GM19023 (cell line): Measurements from ENCODE around the gene PHF24.
"Not testable (repeated sequence)": the region's sequence is repeated elsewhere in the genome, so short reads cannot be mapped to it uniquely, and the experiment has no call there.

Experiments used
- ATAC-seq: cut with Tn5 transposase; IDR thresholded peaks from one replicate; pipeline ENCODE4 v1.9.1; 2021; ENCODE audit warnings: mild to moderate bottlenecking, moderate library complexity; ENCODE audit not compliant: unreplicated experiment

PHF24 gene

DNA sequence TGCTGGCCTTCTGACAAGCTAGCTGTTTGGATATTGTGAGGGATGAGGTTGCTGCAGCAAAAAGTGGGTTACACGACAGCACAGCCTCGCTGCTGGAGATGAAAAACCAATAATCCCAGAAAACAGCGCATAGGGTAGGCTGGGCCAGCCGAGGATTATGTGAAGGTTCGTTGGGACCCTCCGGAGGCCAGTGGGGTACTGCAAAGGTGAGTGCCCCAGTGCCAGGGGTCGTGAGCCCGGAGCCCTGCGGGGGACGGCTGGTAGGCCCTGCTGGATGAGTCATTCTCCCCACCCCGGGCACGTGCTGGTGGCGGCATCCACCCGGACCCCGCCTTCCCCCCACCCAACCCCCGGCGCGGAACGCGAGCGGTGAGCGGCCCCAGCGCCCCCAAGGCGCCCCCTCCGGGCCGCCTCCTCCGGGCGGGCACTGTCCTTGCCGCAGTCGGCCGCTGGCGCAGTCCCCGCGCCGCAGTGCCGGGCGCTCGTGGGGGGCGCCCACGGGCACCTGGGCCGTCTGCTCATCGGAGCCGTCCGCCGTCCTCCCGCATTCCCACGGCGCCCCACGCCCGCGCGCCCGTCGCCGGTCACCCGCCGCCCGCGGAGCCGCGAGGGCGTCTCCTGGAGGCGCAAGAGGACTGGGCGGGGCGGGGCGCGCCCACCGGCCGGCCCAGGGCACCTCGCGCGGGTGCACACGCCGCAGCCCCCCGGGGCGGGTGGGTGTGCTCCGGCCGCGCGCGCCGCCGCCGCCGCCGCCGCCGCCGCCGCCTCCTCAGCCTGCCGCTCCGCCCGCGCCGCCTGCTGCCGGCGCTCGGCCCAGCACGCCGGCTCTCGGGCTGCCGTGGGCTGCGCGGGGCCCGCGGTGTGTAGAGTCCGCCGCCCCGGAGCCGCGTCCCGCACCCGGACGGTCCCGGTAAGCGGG is at the start of gene PHF24:
Gene PHF24, plus strand, starts transcription at position 794 of the 919 bp plus-strand sequence. CDS start 13,014 bp downstream, outside the sequence.
- ATAC-seq = no peak

DNA sequence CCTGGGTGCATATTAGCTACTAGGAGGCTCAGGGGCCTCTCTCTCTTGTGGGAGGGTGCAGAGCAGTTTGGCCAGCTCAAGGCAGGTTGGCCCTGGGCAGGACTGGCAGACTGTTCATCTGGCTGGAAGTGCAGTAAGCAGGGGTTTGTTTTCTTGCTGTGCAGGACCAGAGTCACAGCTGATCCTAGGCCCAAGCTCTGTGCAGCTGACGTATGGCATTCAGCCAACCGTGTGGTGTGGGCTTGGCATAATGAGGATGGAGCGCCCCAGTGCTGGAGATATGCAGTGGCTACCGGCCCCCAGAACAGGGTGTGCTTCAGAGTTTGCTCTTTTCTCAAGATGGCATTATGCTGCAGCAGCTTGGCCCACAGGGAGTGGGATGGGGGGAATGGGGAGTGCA is 31.0 kb upstream of the PHF24 start:
- no peak for ATAC-seq

DNA sequence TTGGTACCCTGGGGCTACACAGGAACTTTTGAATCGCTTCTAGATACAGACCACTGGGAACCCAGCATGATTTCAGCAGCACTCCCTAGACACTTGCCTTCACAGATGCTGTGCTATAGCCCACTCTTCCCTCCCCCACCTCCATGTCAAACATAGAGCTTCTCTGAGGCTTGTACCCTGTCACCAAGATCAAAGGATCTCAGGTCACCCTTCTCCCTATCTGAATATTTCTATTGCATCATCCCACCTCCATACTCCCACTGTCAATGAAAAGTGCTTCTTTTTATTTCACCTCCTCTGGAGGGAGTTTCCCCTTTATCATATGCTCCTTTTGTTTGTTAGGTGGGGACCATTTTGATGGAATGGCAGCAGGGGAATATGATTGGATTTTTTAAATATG is 29.2 kb upstream of the PHF24 start:
- ATAC-seq = no peak

DNA sequence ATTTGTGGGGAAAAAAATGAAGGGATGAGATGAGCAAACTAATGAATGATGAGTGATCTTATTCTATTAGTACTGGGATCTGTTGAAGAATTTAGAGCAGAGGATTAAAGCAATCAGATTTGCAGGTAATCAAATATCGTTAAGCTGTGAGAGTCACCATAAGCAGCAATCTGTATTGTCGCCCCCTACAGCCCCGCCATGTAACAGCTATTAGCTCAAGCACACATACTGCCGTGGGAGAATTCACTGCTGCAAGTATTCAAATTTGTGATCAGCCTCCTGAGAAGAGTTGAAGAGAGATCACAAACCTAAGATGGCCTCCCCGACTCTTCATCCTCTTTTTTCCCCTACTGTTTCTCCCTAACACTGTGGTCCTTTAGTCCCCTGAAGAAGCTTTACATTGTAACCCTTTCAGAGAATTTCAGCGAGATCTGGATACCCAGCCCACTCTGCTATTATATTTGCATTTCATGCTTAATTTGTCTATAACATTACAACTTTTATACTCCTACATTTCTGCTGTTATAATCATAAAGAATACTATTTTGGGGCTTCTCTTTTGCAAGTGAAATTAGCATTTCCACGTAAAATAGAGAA is 28.5 kb upstream of the PHF24 start:
- ATAC-seq = no peak

DNA sequence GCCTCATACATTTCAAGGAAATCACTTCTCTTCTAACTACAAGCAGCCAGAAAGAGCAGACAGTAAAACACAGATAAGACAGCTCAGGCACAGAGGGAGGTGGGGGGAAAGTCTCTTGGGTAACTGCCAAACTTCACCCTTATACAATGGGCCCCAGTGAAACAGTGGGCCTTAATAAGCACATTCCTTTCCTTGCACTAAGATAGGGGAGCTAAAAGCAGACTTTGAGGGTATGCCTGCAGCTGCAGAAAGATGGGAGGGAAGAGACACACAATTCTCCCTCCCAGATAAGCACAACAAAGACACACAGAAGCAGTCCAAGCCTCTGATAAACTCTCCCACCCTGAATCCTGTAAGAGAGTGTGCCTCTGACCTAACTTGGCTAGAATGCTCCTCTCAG is 18.1 kb upstream of the PHF24 start:
- not testable (repeated sequence) for ATAC-seq

DNA sequence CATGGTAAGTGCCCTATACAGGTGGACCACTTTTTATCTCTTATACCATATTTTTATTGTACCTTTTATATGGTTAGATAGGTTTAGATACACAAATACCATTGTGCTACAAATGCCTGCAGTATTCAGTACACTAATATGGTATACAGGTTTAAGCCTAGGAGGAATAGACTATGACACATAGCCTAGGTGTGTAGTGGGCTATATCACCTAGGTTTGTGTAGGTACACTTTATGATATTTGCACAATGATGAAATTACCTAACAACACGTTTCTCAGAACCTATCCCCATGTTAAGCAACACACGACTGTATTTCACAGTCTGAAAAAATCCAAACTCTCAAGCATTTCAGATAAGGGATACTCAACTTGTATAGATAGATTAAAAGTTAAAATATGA is 9.6 kb upstream of the PHF24 start:
- no peak for ATAC-seq

DNA sequence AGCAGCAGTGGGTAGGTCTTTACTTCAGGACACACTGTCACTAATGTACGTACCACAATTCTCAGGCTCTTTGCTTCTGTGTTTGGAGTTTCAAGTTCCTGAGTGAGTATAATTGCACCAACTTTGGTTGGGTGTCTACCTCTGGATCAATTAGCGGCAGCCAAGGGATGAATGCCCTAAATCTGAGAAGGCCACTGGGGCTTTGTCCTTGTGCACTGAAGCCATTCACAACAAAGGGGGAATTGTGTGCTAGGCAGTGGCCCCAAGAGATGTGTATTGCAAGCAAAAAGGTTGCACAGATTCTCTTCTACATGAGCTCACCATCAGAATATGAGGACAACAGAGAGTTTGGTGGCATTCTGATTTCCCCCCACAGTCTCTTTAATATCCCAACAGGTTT is 3.9 kb upstream of the PHF24 start:
- no peak for ATAC-seq

DNA sequence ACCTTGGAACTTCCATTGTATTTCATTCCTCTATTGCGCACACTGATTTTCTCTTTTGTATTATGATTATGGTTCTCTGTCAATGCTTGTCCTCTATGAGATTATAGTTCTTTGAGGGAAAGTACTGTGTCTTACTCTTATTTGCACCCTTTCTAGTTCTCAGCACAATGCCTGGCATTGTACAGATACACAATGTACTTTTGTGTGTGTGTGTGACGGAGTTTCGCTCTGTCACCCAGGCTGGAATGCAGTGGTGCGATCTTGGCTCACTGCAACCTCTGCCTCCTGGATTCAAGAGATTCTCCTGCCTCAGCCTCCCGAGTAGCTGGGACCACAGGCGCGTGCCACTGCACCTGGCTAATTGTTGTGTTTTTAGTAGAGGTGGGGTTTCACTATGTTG is 2.0 kb upstream of the PHF24 start:
- not testable (repeated sequence) for ATAC-seq

DNA sequence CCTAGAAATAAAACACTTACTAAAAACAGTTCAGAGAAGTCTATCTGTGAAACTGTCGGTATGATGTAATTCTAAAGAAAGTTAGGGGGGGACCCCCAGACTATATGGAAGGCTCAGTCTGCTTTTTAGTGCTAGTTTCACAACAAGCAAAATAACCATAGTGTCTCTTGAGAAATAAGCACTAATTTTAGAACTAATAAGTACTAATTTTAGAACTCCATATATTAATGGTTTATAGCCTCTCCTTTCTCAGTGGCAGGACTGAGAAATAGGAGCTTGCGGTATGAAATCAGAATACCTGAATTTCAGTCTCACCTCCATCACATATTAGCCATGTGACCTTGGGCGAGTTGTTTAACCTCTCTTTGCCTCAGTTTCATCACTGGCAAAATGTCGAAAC is 1.4 kb upstream of the PHF24 start:
- ATAC-seq = no peak

DNA sequence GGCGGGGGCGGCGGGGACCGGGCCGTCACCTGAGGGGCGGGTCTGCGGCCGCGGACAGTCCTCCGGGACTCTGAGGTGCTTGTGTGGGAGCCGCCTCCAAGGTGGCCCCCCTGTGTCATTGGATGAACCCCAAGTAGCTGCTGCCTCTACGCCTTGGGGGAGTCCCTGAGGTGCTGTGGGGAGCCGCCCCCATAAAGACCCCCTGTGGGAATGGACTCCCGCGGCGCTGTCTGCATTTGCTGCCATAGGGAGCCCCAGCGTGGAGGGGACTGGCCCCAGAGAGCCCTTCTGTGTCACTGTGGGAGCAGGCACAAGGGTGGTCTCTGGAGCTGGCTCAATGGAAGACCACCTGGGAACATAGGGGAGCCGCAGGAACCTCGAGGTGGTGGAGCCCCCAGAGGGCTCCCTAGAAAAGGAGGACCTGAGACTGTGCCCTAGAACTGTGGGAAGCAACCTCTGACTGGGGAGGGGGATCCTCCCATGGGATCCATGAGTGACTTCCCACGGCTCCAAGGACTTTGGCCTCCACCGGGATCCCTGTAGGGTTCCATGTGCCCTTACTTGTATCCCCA is 412 bp downstream of the PHF24 start:
- ATAC-seq = no peak

DNA sequence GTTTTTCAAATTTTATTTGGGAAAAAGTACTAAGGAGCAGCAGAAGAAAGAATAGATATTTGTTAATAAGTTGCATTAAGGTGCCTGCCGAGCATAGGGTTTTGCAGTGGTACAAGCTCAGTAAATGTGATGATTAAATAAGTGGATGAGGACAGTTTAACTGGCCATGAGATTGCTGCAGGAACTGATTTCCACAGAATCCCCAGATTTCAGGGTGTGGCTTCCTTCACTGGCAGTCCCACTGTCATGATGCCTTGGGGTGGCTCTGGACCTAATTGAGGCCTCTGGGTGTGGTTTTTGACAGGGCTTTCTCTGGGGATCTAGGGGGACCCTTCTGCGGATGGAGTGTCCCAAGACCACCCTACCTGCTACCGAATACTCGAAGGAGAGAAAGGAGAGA is 1.4 kb downstream of the PHF24 start:
- ATAC-seq = no peak

DNA sequence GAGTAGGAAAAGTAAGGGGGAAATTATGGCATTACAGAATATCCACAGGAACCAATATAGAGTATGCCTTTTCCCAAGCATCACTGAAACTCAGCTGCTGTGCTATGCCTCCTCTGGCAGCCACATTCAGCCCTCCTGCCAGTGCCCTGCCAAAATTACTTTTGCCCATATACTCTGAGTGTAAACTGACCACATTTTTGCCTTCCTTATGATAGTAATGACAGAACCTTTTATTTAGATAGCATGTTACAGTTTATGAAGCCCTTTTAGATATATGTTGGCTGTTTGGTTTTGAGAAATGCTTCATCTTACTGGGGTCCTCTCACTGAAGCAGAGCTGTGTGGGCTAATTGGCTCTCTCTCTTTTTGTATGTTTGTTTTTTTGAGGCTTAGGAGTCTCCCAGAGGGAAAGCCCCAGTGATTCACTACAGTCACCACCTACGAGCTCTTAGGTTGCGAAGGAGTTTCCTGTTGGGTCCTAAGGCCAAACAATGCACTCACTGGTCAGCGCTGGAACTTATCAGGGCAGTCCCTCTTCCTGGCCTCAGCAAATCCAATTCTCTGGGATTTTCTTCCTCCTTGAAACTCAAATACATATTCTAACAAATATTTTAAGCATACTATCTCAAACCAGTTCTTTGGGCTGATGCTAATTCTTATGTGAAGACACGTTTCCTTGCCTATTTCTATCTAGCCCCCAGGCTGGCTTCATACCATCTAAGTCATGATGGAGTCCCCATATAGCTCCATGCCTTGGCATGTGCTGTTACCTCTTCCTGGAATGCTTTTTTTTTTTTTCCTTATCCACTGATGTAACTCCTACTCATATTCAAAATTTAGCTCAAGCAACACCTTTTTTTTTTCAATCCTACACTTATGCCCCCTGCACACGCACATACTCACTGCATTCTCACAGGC is 3.7 kb downstream of the PHF24 start:
- ATAC-seq = no peak

DNA sequence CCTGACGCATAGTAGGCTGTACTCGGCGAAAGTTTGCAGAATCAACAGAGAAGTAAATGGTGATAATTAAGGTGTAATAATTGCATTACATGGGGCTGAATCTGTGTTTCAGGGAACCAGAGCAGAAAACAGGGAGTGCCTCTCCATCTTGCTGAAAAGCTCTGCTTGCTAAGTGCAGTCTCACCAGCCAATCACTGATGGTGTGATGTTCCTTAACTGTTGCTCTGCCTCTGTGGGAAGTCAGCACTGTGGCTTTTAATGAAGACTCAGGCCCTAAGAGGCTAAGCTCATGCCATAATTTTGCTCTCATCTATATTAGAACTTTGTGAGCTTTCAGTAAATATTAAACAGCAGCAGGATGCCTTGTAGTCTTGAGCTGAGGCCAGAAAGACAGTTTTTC is 4.5 kb downstream of the PHF24 start:
- ATAC-seq = no peak

DNA sequence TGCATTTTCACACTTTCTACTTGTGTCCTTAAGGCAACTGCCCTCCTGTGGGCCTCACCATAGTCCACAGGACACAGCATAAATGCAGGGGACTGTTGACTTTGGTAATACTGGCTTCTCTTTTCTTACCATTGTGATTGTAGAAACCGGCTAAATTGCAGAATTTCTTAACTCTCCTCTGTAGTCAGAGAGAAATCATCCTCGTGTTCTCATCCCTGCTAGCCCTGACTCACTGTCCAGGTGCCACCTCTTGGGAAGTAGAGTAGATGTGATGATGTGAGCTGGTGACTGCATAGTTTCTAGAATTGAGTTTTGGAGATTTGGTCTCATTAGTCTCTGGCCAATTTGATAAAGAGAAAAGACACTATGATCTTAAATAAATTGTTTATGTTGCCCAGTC is 5.5 kb downstream of the PHF24 start:
- no peak for ATAC-seq

DNA sequence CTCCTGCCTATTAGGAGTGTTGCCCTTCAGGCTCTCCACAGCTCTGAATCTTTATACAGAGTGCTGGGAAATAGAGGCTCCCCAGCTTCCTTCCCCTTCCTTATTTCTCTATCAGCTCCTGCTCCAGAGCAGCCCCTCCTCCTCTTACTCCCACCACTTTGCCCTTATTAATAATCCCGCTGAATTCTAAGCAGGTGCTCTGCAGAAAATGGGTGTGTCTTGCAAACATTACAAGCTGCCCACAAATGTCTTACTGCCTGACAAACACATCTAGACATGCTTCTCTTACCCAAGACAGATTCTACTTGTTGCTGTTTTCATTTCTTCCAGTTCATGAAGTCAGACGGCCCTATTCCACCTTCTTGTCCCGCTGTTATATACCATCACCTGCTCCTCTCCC is 6.4 kb downstream of the PHF24 start:
- no peak for ATAC-seq

DNA sequence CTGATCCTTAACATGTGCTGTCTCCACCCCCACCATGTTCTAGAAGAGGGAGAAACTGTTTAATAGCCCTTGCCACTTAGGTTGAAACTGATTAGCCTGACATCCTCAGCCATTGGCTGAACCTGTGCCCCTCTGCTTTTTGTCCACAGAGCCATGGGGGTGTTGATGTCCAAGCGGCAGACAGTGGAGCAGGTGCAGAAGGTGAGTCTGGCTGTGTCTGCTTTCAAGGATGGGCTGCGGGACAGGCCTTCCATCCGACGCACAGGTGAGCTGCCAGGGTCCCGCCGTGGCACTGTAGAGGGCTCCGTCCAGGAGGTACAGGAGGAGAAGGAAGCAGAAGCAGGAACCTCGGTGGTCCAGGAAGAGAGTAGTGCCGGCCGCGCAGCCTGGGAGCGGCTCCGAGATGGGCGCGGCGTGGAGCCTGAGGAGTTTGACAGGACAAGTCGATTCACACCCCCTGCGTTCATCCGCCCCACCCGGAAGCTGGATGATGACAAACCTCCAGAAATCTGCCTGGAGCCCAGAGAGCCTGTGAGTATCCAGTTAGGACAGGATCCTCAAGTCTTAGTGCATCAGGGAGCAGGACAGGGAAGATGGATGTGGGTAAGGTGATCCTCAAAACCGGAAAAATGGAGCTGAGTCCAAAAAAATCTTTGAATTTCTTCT is 13.2 kb downstream of the PHF24 start:
- ATAC-seq = no peak

DNA sequence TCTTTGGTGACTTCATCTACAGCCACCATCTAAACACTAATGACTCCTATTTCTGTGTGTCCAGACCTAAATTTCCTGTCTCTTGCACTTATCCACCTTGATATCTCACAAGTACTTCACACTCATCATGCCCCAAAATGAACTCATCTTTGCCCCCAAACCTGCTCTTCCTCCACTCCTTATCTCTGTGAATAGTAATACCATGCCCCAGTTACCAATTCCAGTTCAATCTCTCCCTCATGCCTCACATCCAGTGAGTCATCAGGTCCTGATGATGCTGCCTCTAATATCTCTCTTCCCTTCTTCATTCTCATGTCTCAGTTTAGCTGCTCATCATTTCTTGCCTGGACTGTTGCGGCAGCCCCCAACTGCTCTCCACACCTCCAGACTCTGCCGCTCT is 16.6 kb downstream of the PHF24 start:
- ATAC-seq = no peak

DNA sequence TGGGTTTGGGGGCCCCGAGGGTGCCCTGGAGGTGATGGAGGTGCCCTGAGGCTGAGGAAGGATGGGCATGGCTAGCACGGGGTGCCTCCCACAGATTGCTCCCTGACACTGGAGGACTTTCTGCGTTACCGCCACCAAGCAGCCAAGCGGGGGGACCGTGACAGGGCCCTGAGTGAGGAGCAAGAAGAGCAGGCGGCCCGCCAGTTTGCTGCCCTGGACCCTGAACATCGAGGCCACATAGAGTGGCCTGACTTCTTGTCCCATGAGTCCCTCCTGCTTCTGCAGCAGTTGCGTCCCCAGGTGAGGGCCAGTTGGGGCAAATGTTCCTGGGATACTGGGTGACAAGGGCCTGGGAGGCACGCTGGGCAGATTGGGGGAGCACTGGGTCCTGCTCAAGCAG is 18.4 kb downstream of the PHF24 start:
- ATAC-seq = no peak

DNA sequence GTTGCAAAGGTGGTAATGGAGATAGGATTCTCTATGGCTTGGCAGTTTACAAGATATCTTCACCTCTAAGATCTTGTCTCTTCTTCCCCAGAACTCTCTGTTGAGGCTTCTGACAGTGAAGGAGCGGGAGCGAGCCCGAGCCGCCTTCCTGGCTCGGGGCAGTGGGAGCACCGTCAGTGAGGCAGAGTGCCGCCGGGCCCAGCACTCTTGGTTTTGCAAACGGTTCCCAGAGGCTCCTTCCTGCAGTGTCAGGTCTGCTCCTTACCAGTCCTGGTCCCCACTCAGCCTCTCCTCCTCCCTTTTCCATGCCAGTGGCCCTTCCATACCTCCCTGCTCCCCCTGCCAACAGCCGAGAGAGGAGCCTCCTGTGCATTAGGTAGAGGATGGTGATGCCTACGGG is 18.9 kb downstream of the PHF24 start:
- no peak for ATAC-seq

DNA sequence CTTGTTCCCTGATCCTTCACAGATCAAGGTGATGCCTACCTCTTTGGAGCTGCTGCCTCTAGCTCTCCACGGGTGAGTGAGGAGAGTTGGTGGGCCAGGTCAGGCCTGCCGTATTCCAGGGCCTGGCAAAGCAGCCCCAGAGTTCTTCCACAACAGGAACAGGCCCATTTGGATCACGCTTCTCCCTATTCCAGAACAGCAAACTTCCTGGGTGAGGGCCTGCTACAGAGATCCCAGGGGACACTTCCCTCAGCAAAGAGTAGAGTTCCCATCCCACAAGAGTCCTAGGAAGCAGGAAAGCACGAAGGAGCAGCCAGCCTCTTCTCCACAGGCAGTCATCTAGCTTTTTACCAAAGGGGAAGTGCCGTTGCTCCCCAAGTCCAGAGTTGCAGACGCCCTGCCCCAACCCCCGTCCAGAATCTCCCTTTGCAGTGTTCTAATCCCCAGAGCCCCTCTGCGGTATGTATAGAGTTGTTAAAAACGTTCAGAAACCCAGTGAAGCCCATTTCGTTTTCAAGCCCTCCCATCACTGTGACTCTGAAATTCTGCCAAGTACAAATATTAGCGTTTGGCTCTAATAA is 22.2 kb downstream of the PHF24 start:
- ATAC-seq = no peak
